IMR-90 (cell line): ENCODE data around the gene SH2D7. TPM values are rescaled to one million over a fixed set of nuclear protein-coding genes. Genes with fewer than 3 reads are reported as not detected.

Source experiments
- ATAC-seq: fragments of 200-7000 bp; cut with Tn5 transposase; 2 replicates; pipeline ENCODE4 v1.9.1; 2020; ENCODE audit warnings: low read depth, mild to moderate bottlenecking, moderate library complexity
- BruUV-seq: library from RNA; stranded (reverse); fragments of 400-500 nt; replicated peaks from 2 replicates; lab custom pipeline; 2021; lab: Mats Ljungman, UMichigan
- CTCF ChIA-PET: fragments of 300-600 bp; formaldehyde crosslinking; extraction: SDS; loops from one replicate; lab custom pipeline; 2021; ENCODE audit warnings: antibody characterized with exemption; lab: Yijun Ruan, JAX
- POLR2A ChIA-PET: fragments of 300-600 bp; sonication (Branson Sonifier 250); formaldehyde crosslinking; loops from one replicate; lab custom pipeline; 2022; ENCODE audit warnings: antibody characterized with exemption; ENCODE audit not compliant: unreplicated experiment; lab: Charles Lee
- DNase-seq: peaks from one replicate; pipeline ENCODE4 v3.0.0; 2013
- H2AFZ ChIP-seq: replicated peaks from 2 replicates; pipeline ENCODE3; 2013; ENCODE audit warnings: low read length, mild to moderate bottlenecking; ENCODE audit not compliant: poor library complexity
- H2AK5ac ChIP-seq: 2 replicates; pipeline ENCODE4 v1.6.1; 2013; ENCODE audit warnings: low read depth, low read length, inconsistent platforms
- H2AK9ac ChIP-seq: replicated peaks from 2 replicates; pipeline ENCODE3; 2013; ENCODE audit warnings: mild to moderate bottlenecking, low read depth, low read length, moderate library complexity; ENCODE audit not compliant: poor library complexity
- H2BK120ac ChIP-seq: 2 replicates; pipeline ENCODE4 v1.6.1; 2013; ENCODE audit warnings: low read depth, low read length, inconsistent platforms
- H2BK15ac ChIP-seq: 3 replicates; pipeline ENCODE4 v1.6.1; 2013; ENCODE audit warnings: low read depth, low read length, inconsistent platforms
- H2BK20ac ChIP-seq: 2 replicates; pipeline ENCODE4 v1.6.1; 2013; ENCODE audit warnings: low read depth, mild to moderate bottlenecking, inconsistent platforms, low read length, moderate library complexity
- H2BK5ac ChIP-seq: 2 replicates; pipeline ENCODE4 v1.6.1; 2013; ENCODE audit warnings: mild to moderate bottlenecking, low read depth, low read length, inconsistent platforms; ENCODE audit not compliant: poor library complexity, severe bottlenecking
- H3K14ac ChIP-seq: replicated peaks from 2 replicates; pipeline ENCODE4 v1.6.1; 2013; ENCODE audit warnings: low read depth, low read length, inconsistent platforms
- H3K18ac ChIP-seq: 2 replicates; pipeline ENCODE4 v1.6.1; 2013; ENCODE audit warnings: low read depth, low read length, control low read depth
- H3K23ac ChIP-seq: 2 replicates; pipeline ENCODE4 v1.6.1; 2013; ENCODE audit warnings: low read depth, low read length, inconsistent platforms
- H3K27ac ChIP-seq: 2 replicates; pipeline ENCODE4 v1.5.1; 2013; ENCODE audit warnings: mild to moderate bottlenecking, control low read depth, low read length; ENCODE audit not compliant: insufficient read depth
- H3K27me3 ChIP-seq: 2 replicates; pipeline ENCODE4 v1.6.1; 2013; ENCODE audit warnings: low read length; ENCODE audit not compliant: control insufficient read depth, insufficient read depth
- H3K36me3 ChIP-seq: 2 replicates; pipeline ENCODE4 v1.6.1; 2013; ENCODE audit warnings: low read length, mixed read lengths; ENCODE audit not compliant: control insufficient read depth, insufficient read depth
- H3K4ac ChIP-seq: 2 replicates; pipeline ENCODE4 v1.6.1; 2013; ENCODE audit warnings: low read depth, low read length, inconsistent platforms
- H3K4me1 ChIP-seq: 2 replicates; pipeline ENCODE4 v1.6.1; 2013; ENCODE audit warnings: low read length, mixed read lengths; ENCODE audit not compliant: control insufficient read depth, insufficient read depth
- H3K4me2 ChIP-seq: 2 replicates; pipeline ENCODE4 v1.6.1; 2013; ENCODE audit warnings: low read depth, mild to moderate bottlenecking, control low read depth, low read length, moderate library complexity
- H3K4me3 ChIP-seq: 2 replicates; pipeline ENCODE4 v1.5.1; 2013; ENCODE audit warnings: low read depth, mild to moderate bottlenecking, control low read depth, low read length, moderate library complexity; ENCODE audit not compliant: insufficient read depth
- H3K56ac ChIP-seq: 2 replicates; pipeline ENCODE4 v1.6.1; 2013; ENCODE audit warnings: low read length, inconsistent platforms; ENCODE audit not compliant: insufficient read depth; ENCODE audit errors: extremely low read depth
- H3K79me1 ChIP-seq, 2 experiments: 2 replicates each; pipeline ENCODE4 v1.6.1; 2013; ENCODE audit warnings: low read length in 2 of 2, inconsistent platforms in 1 of 2, low read depth in 1 of 2
- H3K9ac ChIP-seq: 2 replicates; pipeline ENCODE4 v1.6.1; 2013; ENCODE audit warnings: low read depth, low read length, control low read depth
- H3K9me1 ChIP-seq: 2 replicates; pipeline ENCODE4 v1.6.1; 2013; ENCODE audit warnings: low read length, inconsistent platforms; ENCODE audit not compliant: insufficient read depth
- H3K9me3 ChIP-seq: 2 replicates; pipeline ENCODE4 v1.6.1; 2013; ENCODE audit warnings: low read length; ENCODE audit not compliant: control insufficient read depth, insufficient read depth
- H4K20me1 ChIP-seq: 2 replicates; pipeline ENCODE4 v1.6.1; 2013; ENCODE audit warnings: low read length, inconsistent platforms; ENCODE audit not compliant: insufficient read depth
- H4K5ac ChIP-seq: 2 replicates; pipeline ENCODE4 v1.6.1; 2013; ENCODE audit warnings: mild to moderate bottlenecking, low read depth, low read length, control low read depth
- H4K8ac ChIP-seq, 2 experiments: 2 replicates each; pipeline ENCODE4 v1.6.1; 2013; ENCODE audit warnings: low read depth in 2 of 2, low read length in 2 of 2, control low read depth in 1 of 2, inconsistent platforms in 1 of 2
- H4K91ac ChIP-seq: 2 replicates; pipeline ENCODE4 v1.6.1; 2013; ENCODE audit warnings: low read depth, low read length, inconsistent platforms; ENCODE audit not compliant: insufficient read depth
- CEBPB ChIP-seq: IDR thresholded peaks from 2 replicates; pipeline ENCODE4 v1.6.1; 2012; ENCODE audit warnings: low read depth, low read length, improper control_type of control experiment
- CHD1 ChIP-seq: IDR thresholded peaks from 2 replicates; pipeline ENCODE4 v1.6.1; 2012; ENCODE audit warnings: low read depth, low read length, improper control_type of control experiment
- ELK1 ChIP-seq: fragments of 150-350 bp; IDR thresholded peaks from 2 replicates; pipeline ENCODE4 v1.6.1; 2016; ENCODE audit warnings: low read depth, mild to moderate bottlenecking, low read length, moderate library complexity, borderline replicate concordance
- MAFK ChIP-seq: IDR thresholded peaks from 2 replicates; pipeline ENCODE4 v1.6.1; 2012; ENCODE audit warnings: low read depth, low read length, improper control_type of control experiment
- MXI1 ChIP-seq: IDR thresholded peaks from 2 replicates; pipeline ENCODE4 v1.6.1; 2012; ENCODE audit warnings: low read depth, mild to moderate bottlenecking, low read length, moderate library complexity, borderline replicate concordance
- NFE2L2 ChIP-seq: fragments of 150-350 bp; IDR thresholded peaks from 2 replicates; pipeline ENCODE4 v1.6.1; 2016; ENCODE audit warnings: low read depth, mild to moderate bottlenecking, low read length
- POLR2A ChIP-seq: IDR thresholded peaks from 2 replicates; pipeline ENCODE4 v1.6.1; 2012; ENCODE audit warnings: mild to moderate bottlenecking, low read depth, low read length
- RFX5 ChIP-seq: IDR thresholded peaks from 2 replicates; pipeline ENCODE4 v1.8.0; 2012; ENCODE audit warnings: low read depth, mild to moderate bottlenecking, low read length, moderate library complexity
- SMC3 ChIP-seq: fragments of 150-350 bp; IDR thresholded peaks from 2 replicates; pipeline ENCODE4 v1.6.1; 2016; ENCODE audit warnings: low read depth, mild to moderate bottlenecking, antibody characterized with exemption, low read length, moderate library complexity
- USF2 ChIP-seq: fragments of 150-350 bp; IDR thresholded peaks from 2 replicates; pipeline ENCODE4 v1.6.1; 2017; ENCODE audit warnings: mild to moderate bottlenecking, antibody characterized with exemption, low read length, low read depth
- WGBS, 2 experiments: methylation state at CpG; one replicate each; pipeline versions ENCODE4 v1.1.5 to v1.1.7; 2013; ENCODE audit warnings: missing lambda C conversion rate in 2 of 2; ENCODE audit not compliant: insufficient read length in 1 of 2; ENCODE audit errors: extremely low coverage in 2 of 2; 5-methylcytosine and 5-hydroxymethylcytosine counted together
- dilution Hi-C: fragments of 300-500 bp; cut with HindIII; formaldehyde crosslinking; loops from one replicate; pipeline ENCODE4 v1.14.3; 2018; ENCODE audit warnings: low sequenced_read_pairs; ENCODE audit not compliant: unreplicated experiment
- in situ Hi-C: fragments of 300-500 bp; cut with MboI; formaldehyde crosslinking; loops from 3 replicates; pipeline ENCODE4 v1.14.3; 2019; ENCODE audit warnings: low sequenced_read_pairs, inconsistent platforms, mixed read lengths
- intact Hi-C: fragments of 100-400 bp; cut with micrococcal nuclease; formaldehyde crosslinking; loops from 2 replicates; pipeline ENCODE4 v1.10.0; 2022
- polyA plus RNA-seq, 3 experiments: library from polyadenylated mRNA; depleted of rRNA; stranded (reverse); fragments of >200 nt; gene quantifications; 2 replicates each; pipeline ENCODE4 v1.2.3, GENCODE V29; 2012; ENCODE audit warnings: low replicate concordance in 1 of 3
- total RNA-seq: library from RNA; depleted of rRNA; stranded (reverse); fragments of >200 nt; gene quantifications from 2 replicates; pipeline ENCODE4 v1.2.3, GENCODE V29; 2012

Gene SH2D7
- total and polyA plus RNA-seq, 2 of the 4 experiments (the other 2 are of a cell fraction): not detected

GRCh38 chr15:78110096-78110495 is 17.7 kb downstream of the SH2D7 start:
- Histone ChIP-seq H2AFZ (no peak overlapping the region), H3K36me3 (no peaks in the 10 kb centered on the region), H3K18ac (no peak overlapping the region), H2AK9ac (no peak overlapping the region), H2BK5ac (no peak overlapping the region), H3K4me1 (peaks cover 2% of the 10 kb centered on the region; the same call in 1 of the 2 replicates), H4K91ac (no peak overlapping the region), H3K9me1 (no peaks in the 10 kb centered on the region), H2BK20ac (no peak overlapping the region), H4K20me1 (peaks cover 11% of the 10 kb centered on the region; the same call in 1 of the 2 replicates), H3K9ac (no peak overlapping the region), H3K4ac (no peak overlapping the region), H2BK15ac (no peak overlapping the region), H4K5ac (no peak overlapping the region), H3K4me3 (no peak overlapping the region), H3K27me3 (no peaks in the 10 kb centered on the region; the same call in 1 of the 2 replicates), H3K27ac (no peak overlapping the region), H4K8ac (no peak overlapping the region), H3K56ac (no peak overlapping the region), H3K9me3 (no peaks in the 10 kb centered on the region), H3K4me2 (no peak overlapping the region), H3K79me1 (no peaks in the 10 kb centered on the region), H2AK5ac (no peak overlapping the region), H3K14ac (no peak overlapping the region), H2BK120ac (no peak overlapping the region), H3K23ac (no peak overlapping the region)
- no peak for DNase-seq
- ATAC-seq: no peak
- ChIA-PET CTCF (interaction anchor here (0.6 to 2.2 kb wide), 5 partner anchors 116 to 189 kb away, joined by 3 to 9 read pairs (median 7); partner anchors contain the start of gene SKIC8), POLR2A (no interaction called here)
- TF ChIP-seq CEBPB (no peak), MAFK (no peak), POLR2A (no peak), USF2 (no peak), NFE2L2 (no peak), ELK1 (no peak), SMC3 (no peak), MXI1 (no peak), RFX5 (no peak), CHD1 (no peak)
- BruUV-seq: no TSS peak
- in situ Hi-C loops (loop anchor here (10.0 kb wide), 2 partner anchors 125 to 315 kb away; partner anchors contain the start of gene ACSBG1), intact Hi-C loops (no loop called here), dilution Hi-C loops (no loop called here)
- WGBS, 2 experiments: 71% methylated on average over 2 of the region's 6 CpGs; no CpG with 5 or more reads in 1 of the 2 experiments
